ENCODE results near the gene ZNF778. TPM values are rescaled to one million over a fixed set of nuclear protein-coding genes. Genes with fewer than 3 reads are reported as not detected.

The ZNF778 gene
- total and polyA plus RNA-seq, 2 of the 13 experiments (the other 11 are each of a cell fraction or from before 2014, with no cell fraction given): 3.8 to 7.2 TPM

DNA sequence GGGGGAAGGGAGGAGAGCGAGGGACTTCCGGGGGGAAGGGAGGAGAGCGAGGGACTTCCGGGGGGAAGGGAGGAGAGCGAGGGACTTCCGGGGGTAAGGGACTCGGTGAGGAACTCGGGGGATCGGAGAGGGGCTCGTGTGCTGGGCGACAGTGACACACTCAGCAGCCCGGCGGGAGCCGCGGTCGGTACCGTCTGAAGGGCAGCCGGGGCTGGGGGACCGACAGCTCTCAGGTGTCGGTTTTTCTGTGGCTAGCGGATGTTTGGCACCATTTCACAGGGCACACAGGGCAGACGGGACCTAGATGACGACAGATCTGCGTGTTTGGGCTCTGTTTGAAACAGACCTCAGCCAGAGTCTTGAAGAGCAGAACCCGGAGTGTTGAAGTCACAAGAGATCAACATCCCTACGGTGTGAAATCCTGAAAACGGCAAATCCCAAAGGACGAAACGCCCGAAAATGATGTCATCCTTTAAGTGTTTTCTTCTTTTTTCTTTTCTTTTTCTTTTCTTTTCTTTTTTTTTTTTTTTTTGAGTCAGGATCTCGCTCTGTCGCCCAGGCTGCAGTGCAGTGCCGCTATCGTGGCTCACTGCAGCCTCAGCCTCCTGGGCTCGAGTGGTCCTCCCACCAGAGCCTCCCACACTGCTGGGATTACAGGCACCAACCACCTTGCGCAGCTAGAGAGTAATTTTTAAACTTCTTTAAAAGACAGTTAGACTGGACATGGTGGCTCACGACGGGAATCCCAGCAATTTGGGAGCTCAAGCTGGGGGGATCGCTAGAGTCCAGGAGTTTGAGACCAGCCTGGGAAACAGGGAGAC is 23.9 kb downstream of the ZNF778 start (continued):
- TF ChIP-seq, protein P1, sequence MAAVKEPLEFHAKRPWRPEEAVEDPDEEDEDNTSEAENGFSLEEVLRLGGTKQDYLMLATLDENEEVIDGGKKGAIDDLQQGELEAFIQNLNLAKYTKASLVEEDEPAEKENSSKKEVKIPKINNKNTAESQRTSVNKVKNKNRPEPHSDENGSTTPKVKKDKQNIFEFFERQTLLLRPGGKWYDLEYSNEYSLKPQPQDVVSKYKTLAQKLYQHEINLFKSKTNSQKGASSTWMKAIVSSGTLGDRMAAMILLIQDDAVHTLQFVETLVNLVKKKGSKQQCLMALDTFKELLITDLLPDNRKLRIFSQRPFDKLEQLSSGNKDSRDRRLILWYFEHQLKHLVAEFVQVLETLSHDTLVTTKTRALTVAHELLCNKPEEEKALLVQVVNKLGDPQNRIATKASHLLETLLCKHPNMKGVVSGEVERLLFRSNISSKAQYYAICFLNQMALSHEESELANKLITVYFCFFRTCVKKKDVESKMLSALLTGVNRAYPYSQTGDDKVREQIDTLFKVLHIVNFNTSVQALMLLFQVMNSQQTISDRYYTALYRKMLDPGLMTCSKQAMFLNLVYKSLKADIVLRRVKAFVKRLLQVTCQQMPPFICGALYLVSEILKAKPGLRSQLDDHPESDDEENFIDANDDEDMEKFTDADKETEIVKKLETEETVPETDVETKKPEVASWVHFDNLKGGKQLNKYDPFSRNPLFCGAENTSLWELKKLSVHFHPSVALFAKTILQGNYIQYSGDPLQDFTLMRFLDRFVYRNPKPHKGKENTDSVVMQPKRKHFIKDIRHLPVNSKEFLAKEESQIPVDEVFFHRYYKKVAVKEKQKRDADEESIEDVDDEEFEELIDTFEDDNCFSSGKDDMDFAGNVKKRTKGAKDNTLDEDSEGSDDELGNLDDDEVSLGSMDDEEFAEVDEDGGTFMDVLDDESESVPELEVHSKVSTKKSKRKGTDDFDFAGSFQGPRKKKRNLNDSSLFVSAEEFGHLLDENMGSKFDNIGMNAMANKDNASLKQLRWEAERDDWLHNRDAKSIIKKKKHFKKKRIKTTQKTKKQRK (IDR thresholded peaks at IDR 0.05; ENCODE audit: low read length): no peak
- TF ChIP-seq ZNF234 (CRISPR knock-in tag; conservative IDR thresholded peaks at IDR 0.05): no peak
- TF ChIP-seq, protein P2, sequence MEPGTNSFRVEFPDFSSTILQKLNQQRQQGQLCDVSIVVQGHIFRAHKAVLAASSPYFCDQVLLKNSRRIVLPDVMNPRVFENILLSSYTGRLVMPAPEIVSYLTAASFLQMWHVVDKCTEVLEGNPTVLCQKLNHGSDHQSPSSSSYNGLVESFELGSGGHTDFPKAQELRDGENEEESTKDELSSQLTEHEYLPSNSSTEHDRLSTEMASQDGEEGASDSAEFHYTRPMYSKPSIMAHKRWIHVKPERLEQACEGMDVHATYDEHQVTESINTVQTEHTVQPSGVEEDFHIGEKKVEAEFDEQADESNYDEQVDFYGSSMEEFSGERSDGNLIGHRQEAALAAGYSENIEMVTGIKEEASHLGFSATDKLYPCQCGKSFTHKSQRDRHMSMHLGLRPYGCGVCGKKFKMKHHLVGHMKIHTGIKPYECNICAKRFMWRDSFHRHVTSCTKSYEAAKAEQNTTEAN (CRISPR knock-in tag; conservative IDR thresholded peaks at IDR 0.05): peak; percentile 90
- peak; percentile 77; the same call in 1 of the 2 replicates for TF ChIP-seq ZNF558 (CRISPR knock-in tag; IDR thresholded peaks at IDR 0.05; ENCODE audit: borderline replicate concordance)
- TF ChIP-seq, protein P3, sequence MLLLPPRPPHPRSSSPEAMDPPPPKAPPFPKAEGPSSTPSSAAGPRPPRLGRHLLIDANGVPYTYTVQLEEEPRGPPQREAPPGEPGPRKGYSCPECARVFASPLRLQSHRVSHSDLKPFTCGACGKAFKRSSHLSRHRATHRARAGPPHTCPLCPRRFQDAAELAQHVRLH (CRISPR knock-in tag; IDR thresholded peaks at IDR 0.05; ENCODE audit: borderline replicate concordance, low read depth): peak; percentile 90; the same call in 1 of the 2 replicates
- peak; percentile 88; the same call in 1 of the 2 replicates for TF ChIP-seq RFXAP (CRISPR knock-in tag; IDR thresholded peaks at IDR 0.05; ENCODE audit: borderline replicate concordance)
- 0 out of 2 replicates have a peak, but pooled peaks have one; percentile 36 for TF ChIP-seq ZBTB1 (CRISPR knock-in tag; IDR thresholded peaks at IDR 0.05; ENCODE audit: borderline replicate concordance)
- peak; percentile 23; the same call in 1 of the 2 replicates for TF ChIP-seq PHF21A (CRISPR knock-in tag; IDR thresholded peaks at IDR 0.05)
- TF ChIP-seq ZNF619 (CRISPR knock-in tag; IDR thresholded peaks at IDR 0.05): no peak
- TF ChIP-seq, protein P4, sequence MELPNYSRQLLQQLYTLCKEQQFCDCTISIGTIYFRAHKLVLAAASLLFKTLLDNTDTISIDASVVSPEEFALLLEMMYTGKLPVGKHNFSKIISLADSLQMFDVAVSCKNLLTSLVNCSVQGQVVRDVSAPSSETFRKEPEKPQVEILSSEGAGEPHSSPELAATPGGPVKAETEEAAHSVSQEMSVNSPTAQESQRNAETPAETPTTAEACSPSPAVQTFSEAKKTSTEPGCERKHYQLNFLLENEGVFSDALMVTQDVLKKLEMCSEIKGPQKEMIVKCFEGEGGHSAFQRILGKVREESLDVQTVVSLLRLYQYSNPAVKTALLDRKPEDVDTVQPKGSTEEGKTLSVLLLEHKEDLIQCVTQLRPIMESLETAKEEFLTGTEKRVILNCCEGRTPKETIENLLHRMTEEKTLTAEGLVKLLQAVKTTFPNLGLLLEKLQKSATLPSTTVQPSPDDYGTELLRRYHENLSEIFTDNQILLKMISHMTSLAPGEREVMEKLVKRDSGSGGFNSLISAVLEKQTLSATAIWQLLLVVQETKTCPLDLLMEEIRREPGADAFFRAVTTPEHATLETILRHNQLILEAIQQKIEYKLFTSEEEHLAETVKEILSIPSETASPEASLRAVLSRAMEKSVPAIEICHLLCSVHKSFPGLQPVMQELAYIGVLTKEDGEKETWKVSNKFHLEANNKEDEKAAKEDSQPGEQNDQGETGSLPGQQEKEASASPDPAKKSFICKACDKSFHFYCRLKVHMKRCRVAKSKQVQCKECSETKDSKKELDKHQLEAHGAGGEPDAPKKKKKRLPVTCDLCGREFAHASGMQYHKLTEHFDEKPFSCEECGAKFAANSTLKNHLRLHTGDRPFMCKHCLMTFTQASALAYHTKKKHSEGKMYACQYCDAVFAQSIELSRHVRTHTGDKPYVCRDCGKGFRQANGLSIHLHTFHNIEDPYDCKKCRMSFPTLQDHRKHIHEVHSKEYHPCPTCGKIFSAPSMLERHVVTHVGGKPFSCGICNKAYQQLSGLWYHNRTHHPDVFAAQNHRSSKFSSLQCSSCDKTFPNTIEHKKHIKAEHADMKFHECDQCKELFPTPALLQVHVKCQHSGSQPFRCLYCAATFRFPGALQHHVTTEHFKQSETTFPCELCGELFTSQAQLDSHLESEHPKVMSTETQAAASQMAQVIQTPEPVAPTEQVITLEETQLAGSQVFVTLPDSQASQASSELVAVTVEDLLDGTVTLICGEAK (IDR thresholded peaks at IDR 0.05): peak; percentile 93
- TF ChIP-seq, protein P4 (CRISPR knock-in tag; IDR thresholded peaks at IDR 0.05): peak; percentile 89; the same call in 1 of the 2 replicates
- no peak for TF ChIP-seq NFRKB (IDR thresholded peaks at IDR 0.05)

All from HepG2 (cell line).